HL-60 (cell line): ENCODE data around the gene ZNF266.

Experiments used
- DNase-seq, 2 experiments: peaks; one replicate each; pipeline ENCODE4 v3.0.0-alpha.2; 2010 to 2020; ENCODE audit warnings: low read depth in 1 of 2, low spot score in 1 of 2
- H3K27ac ChIP-seq: fragments of 250-450 bp; sonication (Bioruptor Pico); replicated peaks from 2 replicates; pipeline ENCODE4 v1.5.1; 2020; ENCODE audit warnings: mild to moderate bottlenecking, moderate library complexity
- H3K27me3 ChIP-seq: fragments of 250-450 bp; sonication (Bioruptor Pico); 2 replicates; pipeline ENCODE4 v1.5.1; 2021; ENCODE audit warnings: mild to moderate bottlenecking, moderate library complexity; ENCODE audit not compliant: insufficient read depth, poor library complexity, severe bottlenecking
- H3K4me3 ChIP-seq: replicated peaks from 2 replicates; pipeline ENCODE4 v1.5.1; 2011; ENCODE audit warnings: mild to moderate bottlenecking, control low read depth, low read length; ENCODE audit not compliant: insufficient read depth
- GABPA ChIP-seq: IDR thresholded peaks from 2 replicates; pipeline ENCODE4 v1.6.1; 2012; ENCODE audit warnings: low read depth
- POLR2AphosphoS5 ChIP-seq: IDR thresholded peaks from 2 replicates; pipeline ENCODE4 v1.6.1; 2012; ENCODE audit warnings: low read depth
- SPI1 ChIP-seq: IDR thresholded peaks from 2 replicates; pipeline ENCODE4 v1.6.1; 2012; ENCODE audit warnings: low read depth, mild to moderate bottlenecking, borderline replicate concordance
- TF ChIP-seq, protein P1 (sequence below): IDR thresholded peaks from 2 replicates; pipeline ENCODE4 v1.6.1; 2012; ENCODE audit warnings: low read depth; ENCODE audit not compliant: insufficient replicate concordance
- TF ChIP-seq, protein P2 (sequence below): IDR thresholded peaks from one replicate; pipeline ENCODE4 v1.5.1; 2011; ENCODE audit warnings: low read length, control low read depth, inconsistent platforms; ENCODE audit not compliant: insufficient read depth

Gene ZNF266

DNA sequence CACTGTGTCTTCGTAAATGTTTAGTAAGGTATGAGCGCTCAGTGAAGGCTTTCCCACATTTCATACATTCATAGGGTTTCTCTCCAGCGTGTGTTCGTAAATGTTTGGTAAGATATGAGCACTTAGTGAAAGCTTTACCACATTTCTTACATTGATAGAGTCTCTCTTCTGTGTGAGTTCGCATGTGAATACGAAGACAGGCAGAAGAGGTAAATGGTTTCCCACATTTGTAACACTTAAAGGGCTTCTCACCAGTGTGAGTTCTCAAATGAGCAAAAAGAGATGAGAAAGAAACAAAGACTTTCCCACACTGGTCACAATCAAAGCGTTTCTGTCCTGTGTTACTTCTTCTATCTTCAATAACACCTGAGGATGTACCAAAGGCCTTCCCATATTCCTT lies 31.8 kb upstream of the ZNF266 start:
- Histone ChIP-seq H3K4me3 (no peak overlapping the region), H3K27ac (no peak overlapping the region), H3K27me3 (no peaks in the 10 kb centered on the region)
- DNase-seq = no peak
- TF ChIP-seq POLR2AphosphoS5 (no peak), SPI1 (no peak), GABPA (no peak)
- TF ChIP-seq, protein P1, sequence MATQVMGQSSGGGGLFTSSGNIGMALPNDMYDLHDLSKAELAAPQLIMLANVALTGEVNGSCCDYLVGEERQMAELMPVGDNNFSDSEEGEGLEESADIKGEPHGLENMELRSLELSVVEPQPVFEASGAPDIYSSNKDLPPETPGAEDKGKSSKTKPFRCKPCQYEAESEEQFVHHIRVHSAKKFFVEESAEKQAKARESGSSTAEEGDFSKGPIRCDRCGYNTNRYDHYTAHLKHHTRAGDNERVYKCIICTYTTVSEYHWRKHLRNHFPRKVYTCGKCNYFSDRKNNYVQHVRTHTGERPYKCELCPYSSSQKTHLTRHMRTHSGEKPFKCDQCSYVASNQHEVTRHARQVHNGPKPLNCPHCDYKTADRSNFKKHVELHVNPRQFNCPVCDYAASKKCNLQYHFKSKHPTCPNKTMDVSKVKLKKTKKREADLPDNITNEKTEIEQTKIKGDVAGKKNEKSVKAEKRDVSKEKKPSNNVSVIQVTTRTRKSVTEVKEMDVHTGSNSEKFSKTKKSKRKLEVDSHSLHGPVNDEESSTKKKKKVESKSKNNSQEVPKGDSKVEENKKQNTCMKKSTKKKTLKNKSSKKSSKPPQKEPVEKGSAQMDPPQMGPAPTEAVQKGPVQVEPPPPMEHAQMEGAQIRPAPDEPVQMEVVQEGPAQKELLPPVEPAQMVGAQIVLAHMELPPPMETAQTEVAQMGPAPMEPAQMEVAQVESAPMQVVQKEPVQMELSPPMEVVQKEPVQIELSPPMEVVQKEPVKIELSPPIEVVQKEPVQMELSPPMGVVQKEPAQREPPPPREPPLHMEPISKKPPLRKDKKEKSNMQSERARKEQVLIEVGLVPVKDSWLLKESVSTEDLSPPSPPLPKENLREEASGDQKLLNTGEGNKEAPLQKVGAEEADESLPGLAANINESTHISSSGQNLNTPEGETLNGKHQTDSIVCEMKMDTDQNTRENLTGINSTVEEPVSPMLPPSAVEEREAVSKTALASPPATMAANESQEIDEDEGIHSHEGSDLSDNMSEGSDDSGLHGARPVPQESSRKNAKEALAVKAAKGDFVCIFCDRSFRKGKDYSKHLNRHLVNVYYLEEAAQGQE = no peak
- TF ChIP-seq, protein P2, sequence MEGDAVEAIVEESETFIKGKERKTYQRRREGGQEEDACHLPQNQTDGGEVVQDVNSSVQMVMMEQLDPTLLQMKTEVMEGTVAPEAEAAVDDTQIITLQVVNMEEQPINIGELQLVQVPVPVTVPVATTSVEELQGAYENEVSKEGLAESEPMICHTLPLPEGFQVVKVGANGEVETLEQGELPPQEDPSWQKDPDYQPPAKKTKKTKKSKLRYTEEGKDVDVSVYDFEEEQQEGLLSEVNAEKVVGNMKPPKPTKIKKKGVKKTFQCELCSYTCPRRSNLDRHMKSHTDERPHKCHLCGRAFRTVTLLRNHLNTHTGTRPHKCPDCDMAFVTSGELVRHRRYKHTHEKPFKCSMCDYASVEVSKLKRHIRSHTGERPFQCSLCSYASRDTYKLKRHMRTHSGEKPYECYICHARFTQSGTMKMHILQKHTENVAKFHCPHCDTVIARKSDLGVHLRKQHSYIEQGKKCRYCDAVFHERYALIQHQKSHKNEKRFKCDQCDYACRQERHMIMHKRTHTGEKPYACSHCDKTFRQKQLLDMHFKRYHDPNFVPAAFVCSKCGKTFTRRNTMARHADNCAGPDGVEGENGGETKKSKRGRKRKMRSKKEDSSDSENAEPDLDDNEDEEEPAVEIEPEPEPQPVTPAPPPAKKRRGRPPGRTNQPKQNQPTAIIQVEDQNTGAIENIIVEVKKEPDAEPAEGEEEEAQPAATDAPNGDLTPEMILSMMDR = no peak

DNA sequence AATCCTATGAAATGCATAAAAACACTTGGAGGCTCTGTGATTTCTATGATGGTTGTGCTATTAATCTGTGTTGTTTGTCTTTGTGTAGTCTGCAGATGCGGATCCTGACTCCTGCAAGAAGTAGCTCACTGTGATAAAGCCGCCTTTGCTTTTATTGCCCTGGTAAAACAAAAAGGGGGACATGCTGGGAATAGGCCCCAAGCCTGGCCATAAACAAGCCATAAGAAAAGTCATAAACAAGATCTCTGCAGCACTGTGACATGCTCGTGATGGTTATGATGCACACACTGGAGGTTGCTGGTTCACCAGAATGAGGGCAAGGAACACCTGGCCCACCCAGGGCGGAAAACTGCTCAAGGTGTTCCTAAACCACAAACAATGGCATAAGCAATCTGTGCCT lies 26.6 kb upstream of the ZNF266 start:
- TF ChIP-seq SPI1 (no peak), GABPA (no peak), POLR2AphosphoS5 (no peak)
- TF ChIP-seq, protein P2 = no peak
- TF ChIP-seq, protein P1 = no peak

DNA sequence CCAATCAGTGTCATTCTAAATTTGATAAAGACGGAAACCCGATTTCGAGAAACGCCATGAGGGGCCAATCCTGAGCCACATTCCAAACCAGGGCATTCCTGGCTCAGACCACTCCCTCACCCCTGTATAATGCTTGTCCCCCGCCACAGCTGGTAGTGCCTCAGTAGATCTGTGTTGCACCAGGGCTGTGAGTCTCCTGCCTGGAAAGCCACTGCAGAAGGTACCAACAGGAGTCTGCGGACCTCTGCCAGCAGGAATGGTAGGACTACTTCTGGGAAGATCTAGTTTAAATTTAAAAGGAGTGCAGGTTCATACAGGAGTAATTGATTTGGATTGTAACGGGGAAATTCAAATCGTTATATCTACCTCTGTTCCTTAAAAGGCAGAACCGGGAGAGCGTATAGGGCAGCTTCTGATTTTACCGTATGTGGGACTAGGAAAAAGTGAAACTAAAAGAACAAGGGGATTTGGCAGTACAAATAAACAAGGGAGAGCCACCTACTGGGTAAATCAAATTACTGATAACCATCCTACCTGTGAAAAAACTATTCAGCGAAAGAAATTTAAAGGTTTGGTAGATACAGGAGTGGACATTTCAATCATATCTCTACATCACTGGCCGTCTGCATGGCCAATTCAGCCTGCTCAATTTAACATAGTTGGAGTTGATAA lies 20.8 kb upstream of the ZNF266 start:
- Histone ChIP-seq H3K4me3 (no peak overlapping the region), H3K27me3 (no peaks in the 10 kb centered on the region), H3K27ac (no peak overlapping the region)
- DNase-seq = no peak
- no peak for TF ChIP-seq POLR2AphosphoS5
- TF ChIP-seq, protein P2 = no peak
- TF ChIP-seq SPI1 = no peak
- TF ChIP-seq, protein P1 = no peak
- TF ChIP-seq GABPA = no peak

More for the DNA sequence above, 26.6 kb upstream of the ZNF266 start:
- DNase-seq = no peak
- no peak overlapping the region for H3K4me3 ChIP-seq
- no peaks in the 10 kb centered on the region for H3K27me3 ChIP-seq
- H3K27ac ChIP-seq = no peak overlapping the region
